Activated CD4-positive, alpha-beta T cell treated with anti-CD3 and anti-CD28 coated beads for 36 hours (primary cell): ENCODE measurements around the gene UNC5B. TPM values are rescaled to one million over a fixed set of nuclear protein-coding genes. Genes with fewer than 3 reads are reported as not detected.
"Not testable (repeated sequence)": the region's sequence is repeated elsewhere in the genome, so short reads cannot be mapped to it uniquely, and the experiment has no call there.

Source experiments
- ATAC-seq: fragments of 200-7000 bp; cut with Tn5 transposase; one replicate; pipeline ENCODE4 v1.10.0; 2021; ENCODE audit warnings: mild to moderate bottlenecking, moderate library complexity
- CTCF ChIA-PET: fragments of 350-600 bp; sonication (Branson Sonifier 250); formaldehyde crosslinking; loops from one replicate; lab custom pipeline; 2021; ENCODE audit warnings: antibody characterized with exemption; lab: Charles Lee
- POLR2A ChIA-PET: fragments of 350-600 bp; sonication (Branson Sonifier 250); formaldehyde crosslinking; loops from one replicate; lab custom pipeline; 2021; ENCODE audit warnings: antibody characterized with exemption, inconsistent platforms; lab: Charles Lee
- DNase-seq: peaks from one replicate; pipeline ENCODE4 v3.0.0-alpha.2; 2020
- H3K27ac Mint-ChIP-seq: one replicate; pipeline ENCODE4 v1.8.0; 2021; ENCODE audit warnings: mixed read lengths
- H3K27me3 Mint-ChIP-seq: one replicate; pipeline ENCODE4 v1.8.0; 2021; ENCODE audit warnings: mixed read lengths
- H3K36me3 Mint-ChIP-seq: one replicate; pipeline ENCODE4 v1.8.0; 2021; ENCODE audit warnings: low read depth, mixed read lengths
- H3K4me1 Mint-ChIP-seq: one replicate; pipeline ENCODE4 v1.8.0; 2021; ENCODE audit warnings: mixed read lengths
- H3K4me3 Mint-ChIP-seq: one replicate; pipeline ENCODE4 v1.8.0; 2021; ENCODE audit warnings: mild to moderate bottlenecking, moderate library complexity, mixed read lengths
- H3K9me3 Mint-ChIP-seq: one replicate; pipeline ENCODE4 v1.8.0; 2021; ENCODE audit warnings: low read depth, mixed read lengths
- intact Hi-C, 2 experiments: fragments of 100-400 bp; cut with DNase I in 1 of 2; cut with micrococcal nuclease in 1 of 2; formaldehyde crosslinking; loops; one replicate each; pipeline versions ENCODE4 v1.14.2 to v1.15.1; 2022 to 2024; cut with DNase I, micrococcal nuclease
- total RNA-seq, 2 experiments: library from RNA; stranded (reverse); gene quantifications; one replicate each; pipeline ENCODE4 v1.2.3, GENCODE V29; 2021

UNC5B gene
- total RNA-seq, 2 experiments from 2014 or later: 0.05 to 0.09 TPM

- Mint-ChIP-seq H3K27ac (no peak overlapping the region), H3K4me3 (no peak overlapping the region), H3K27me3 (no peaks in the 10 kb centered on the region), H3K36me3 (no peaks in the 10 kb centered on the region), H3K9me3 (no peaks in the 10 kb centered on the region), H3K4me1 (no peaks in the 10 kb centered on the region)
- intact Hi-C loops: no loop called here
- ATAC-seq (no peak), DNase-seq (no peak)
- POLR2A ChIA-PET: no interaction called here
- CTCF ChIA-PET: interaction anchor here (1.2 kb wide), 1 partner anchor 86 kb away, joined by 3 read pairs; no protein-coding TSS in a partner anchor
Observed at GRCh38 chr10:71291528-71291900, 79.1 kb downstream of the UNC5B start.

- no peak for DNase-seq
- ATAC-seq: no peak
- ChIA-PET CTCF (interaction anchor here (0.6 to 1.2 kb wide), 2 partner anchors 88 to 314 kb away, joined by 3 to 4 read pairs; no protein-coding TSS in a partner anchor), POLR2A (no interaction called here)
- no peak overlapping the region for H3K27ac Mint-ChIP-seq
- H3K9me3 Mint-ChIP-seq: no peaks in the 10 kb centered on the region
- intact Hi-C loops: no loop called here
- H3K36me3 Mint-ChIP-seq: no peaks in the 10 kb centered on the region
- H3K4me1 Mint-ChIP-seq: no peaks in the 10 kb centered on the region
- no peak overlapping the region for H3K4me3 Mint-ChIP-seq
- no peaks in the 10 kb centered on the region for H3K27me3 Mint-ChIP-seq
Observed at GRCh38 chr10:71292624-71293445, 80.5 kb downstream of the UNC5B start.

- no peak overlapping the region for H3K4me3 Mint-ChIP-seq
- ChIA-PET CTCF (interaction anchor here (0.6 kb wide), 1 partner anchor 38 kb away, joined by 4 read pairs; no protein-coding TSS in a partner anchor), POLR2A (no interaction called here)
- no peaks in the 10 kb centered on the region for H3K36me3 Mint-ChIP-seq
- no peaks in the 10 kb centered on the region for H3K4me1 Mint-ChIP-seq
- DNase-seq (no peak), ATAC-seq (no peak)
- no peak overlapping the region for H3K27ac Mint-ChIP-seq
- no peaks in the 10 kb centered on the region for H3K27me3 Mint-ChIP-seq
- intact Hi-C loops: no loop called here
- H3K9me3 Mint-ChIP-seq: no peaks in the 10 kb centered on the region
Observed at GRCh38 chr10:71293446-71294084, 81.2 kb downstream of the UNC5B start.

- ATAC-seq (no peak), DNase-seq (no peak)
- intact Hi-C loops: no loop called here
- no peaks in the 10 kb centered on the region for H3K27me3 Mint-ChIP-seq
- ChIA-PET POLR2A (no interaction called here), CTCF (interaction anchor here (0.6 kb wide), 1 partner anchor 37 kb away, joined by 4 read pairs; no protein-coding TSS in a partner anchor)
- no peak overlapping the region for H3K4me3 Mint-ChIP-seq
- H3K4me1 Mint-ChIP-seq: no peaks in the 10 kb centered on the region
- H3K9me3 Mint-ChIP-seq: no peaks in the 10 kb centered on the region
- no peak overlapping the region for H3K27ac Mint-ChIP-seq
- H3K36me3 Mint-ChIP-seq: no peaks in the 10 kb centered on the region
Observed at GRCh38 chr10:71294091-71294561, 81.8 kb downstream of the UNC5B start.

- ATAC-seq: no peak
- H3K4me1 Mint-ChIP-seq: peaks cover 5% of the 10 kb centered on the region
- ChIA-PET POLR2A (no interaction called here), CTCF (no interaction called here)
- no peak overlapping the region for H3K27ac Mint-ChIP-seq
- H3K36me3 Mint-ChIP-seq: no peaks in the 10 kb centered on the region
- no peaks in the 10 kb centered on the region for H3K9me3 Mint-ChIP-seq
- peaks cover 2% of the 10 kb centered on the region for H3K27me3 Mint-ChIP-seq
- intact Hi-C loops: no loop called here
- no peak overlapping the region for H3K4me3 Mint-ChIP-seq
- DNase-seq: no peak
Observed at GRCh38 chr10:71294856-71295255, 82.5 kb downstream of the UNC5B start.

GRCh38 chr10:71295641-71296040, 83.3 kb downstream of the UNC5B start:
- ChIA-PET POLR2A (no interaction called here), CTCF (no interaction called here)
- peaks cover 6% of the 10 kb centered on the region for H3K4me1 Mint-ChIP-seq
- intact Hi-C loops: no loop called here
- no peaks in the 10 kb centered on the region for H3K9me3 Mint-ChIP-seq
- no peaks in the 10 kb centered on the region for H3K36me3 Mint-ChIP-seq
- DNase-seq: no peak
- H3K4me3 Mint-ChIP-seq: no peak overlapping the region
- no peak for ATAC-seq
- peaks cover 2% of the 10 kb centered on the region for H3K27me3 Mint-ChIP-seq
- no peak overlapping the region for H3K27ac Mint-ChIP-seq

- intact Hi-C loops: no loop called here
- H3K27me3 Mint-ChIP-seq: peaks cover 2% of the 10 kb centered on the region
- H3K4me1 Mint-ChIP-seq: peaks cover 6% of the 10 kb centered on the region
- H3K4me3 Mint-ChIP-seq: no peak overlapping the region
- no peaks in the 10 kb centered on the region for H3K36me3 Mint-ChIP-seq
- H3K27ac Mint-ChIP-seq: no peak overlapping the region
- CTCF ChIA-PET: no interaction called here
- POLR2A ChIA-PET: no interaction called here
- no peaks in the 10 kb centered on the region for H3K9me3 Mint-ChIP-seq
- DNase-seq: no peak
- no peak for ATAC-seq
Observed at GRCh38 chr10:71296086-71296485, 83.7 kb downstream of the UNC5B start.

- CTCF ChIA-PET, DNase-seq, POLR2A ChIA-PET, ATAC-seq, H3K27me3 Mint-ChIP-seq, H3K36me3 Mint-ChIP-seq, H3K4me3 Mint-ChIP-seq, H3K9me3 Mint-ChIP-seq, intact Hi-C loops, H3K27ac Mint-ChIP-seq, H3K4me1 Mint-ChIP-seq: not testable (repeated sequence)
Observed at GRCh38 chr10:71296811-71297210, 84.4 kb downstream of the UNC5B start.

- ATAC-seq (no peak), DNase-seq (peak; percentile 17)
- Mint-ChIP-seq H3K4me1 (peaks cover 6% of the 10 kb centered on the region), H3K9me3 (no peaks in the 10 kb centered on the region), H3K27ac (no peak overlapping the region), H3K27me3 (peaks cover 2% of the 10 kb centered on the region), H3K36me3 (no peaks in the 10 kb centered on the region), H3K4me3 (no peak overlapping the region)
- CTCF ChIA-PET: no interaction called here
- intact Hi-C loops: no loop called here
- POLR2A ChIA-PET: no interaction called here
Observed at GRCh38 chr10:71297343-71297742, 85.0 kb downstream of the UNC5B start.

- ChIA-PET POLR2A (no interaction called here), CTCF (interaction anchor here (0.6 to 0.7 kb wide), 3 partner anchors 14 to 114 kb away, joined by 3 read pairs; no protein-coding TSS in a partner anchor)
- Mint-ChIP-seq H3K27ac (no peak overlapping the region), H3K4me1 (peaks cover 6% of the 10 kb centered on the region), H3K9me3 (no peaks in the 10 kb centered on the region), H3K27me3 (peaks cover 2% of the 10 kb centered on the region), H3K4me3 (no peak overlapping the region), H3K36me3 (no peaks in the 10 kb centered on the region)
- intact Hi-C loops: no loop called here
- DNase-seq (no peak), ATAC-seq (no peak)
Observed at GRCh38 chr10:71299071-71299785, 86.9 kb downstream of the UNC5B start.

GRCh38 chr10:71300555-71301370, 88.4 kb downstream of the UNC5B start:
- H3K4me1 Mint-ChIP-seq: peaks cover 6% of the 10 kb centered on the region
- H3K9me3 Mint-ChIP-seq: no peaks in the 10 kb centered on the region
- no peak overlapping the region for H3K4me3 Mint-ChIP-seq
- ChIA-PET POLR2A (no interaction called here), CTCF (no interaction called here)
- no peaks in the 10 kb centered on the region for H3K36me3 Mint-ChIP-seq
- peaks cover 2% of the 10 kb centered on the region for H3K27me3 Mint-ChIP-seq
- H3K27ac Mint-ChIP-seq: no peak overlapping the region
- ATAC-seq (no peak), DNase-seq (no peak)
- intact Hi-C loops: no loop called here
